ENCODE data around the gene GABBR2.

The GABBR2 gene

DNA sequence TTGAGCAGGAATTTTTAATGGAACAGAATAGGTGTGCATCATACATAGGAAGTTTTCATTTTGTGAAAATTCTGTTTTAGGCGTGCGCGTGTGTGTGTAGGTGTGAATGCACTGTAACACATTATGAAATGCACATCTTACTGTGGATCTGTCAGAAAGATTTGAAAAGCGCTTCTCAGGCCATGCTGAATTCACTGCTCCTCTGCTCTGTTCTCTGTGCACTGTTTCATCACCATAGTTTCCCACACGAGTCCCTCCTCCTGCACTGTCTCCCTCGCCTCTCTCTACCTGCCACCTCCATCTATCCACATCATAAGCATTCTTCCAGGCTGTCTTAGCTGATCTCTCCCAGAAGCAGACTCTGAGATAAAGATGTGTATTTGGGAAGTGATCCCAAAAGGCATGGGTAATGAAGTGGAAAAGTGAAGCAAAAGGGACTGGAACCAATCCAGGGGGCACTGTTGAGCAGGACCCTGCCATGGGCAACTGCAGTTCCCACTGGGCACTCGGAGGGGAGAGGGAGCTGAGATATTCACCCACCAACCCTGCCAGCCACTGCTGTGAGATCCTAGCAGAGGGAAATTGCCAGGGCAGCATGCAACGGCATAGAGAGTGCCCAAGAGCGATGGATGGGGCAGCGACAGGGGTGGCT lies 65.9 kb downstream of the GABBR2 start:
- no peak for DNase-seq (ENCODE audit: insufficient read length)
- TF ChIP-seq TAF1 (IDR thresholded peaks at IDR 0.05; ENCODE audit: borderline replicate concordance, low read depth, low read length) = no peak
- no peak for TF ChIP-seq POLR2AphosphoS5 (IDR thresholded peaks at IDR 0.05; ENCODE audit: low read depth, low read length)
- no peak for TF ChIP-seq POLR2A (IDR thresholded peaks at IDR 0.05; ENCODE audit: low read depth, low read length)
- FAIRE-seq = no peak

DNA sequence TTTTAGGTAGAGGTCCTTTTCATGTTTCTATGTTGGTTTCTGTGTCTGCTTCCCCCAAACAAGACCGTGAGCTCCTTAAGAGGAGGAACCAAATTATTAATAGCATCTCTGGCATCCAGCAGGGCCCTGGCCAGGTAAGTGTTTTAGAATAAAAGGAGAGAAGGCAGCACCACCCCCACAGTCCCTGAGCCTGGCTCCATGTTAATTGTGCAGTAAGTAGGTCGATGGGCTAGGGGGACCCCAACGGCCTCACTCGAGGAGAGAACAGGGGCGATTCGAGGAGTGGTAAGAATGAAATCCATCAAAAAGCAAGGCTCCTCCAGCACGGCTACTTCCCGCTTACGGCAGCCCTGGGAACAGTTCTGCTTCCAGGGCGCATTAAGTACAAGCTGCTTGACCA lies 67.0 kb downstream of the GABBR2 start:
- TF ChIP-seq TAF1 (IDR thresholded peaks at IDR 0.05; ENCODE audit: borderline replicate concordance, low read depth, low read length) (no peak), POLR2AphosphoS5 (IDR thresholded peaks at IDR 0.05; ENCODE audit: low read depth, low read length) (no peak), POLR2A (IDR thresholded peaks at IDR 0.05; ENCODE audit: low read depth, low read length) (no peak)
- DNase-seq (ENCODE audit: insufficient read length) (no peak), FAIRE-seq (no peak)

DNA sequence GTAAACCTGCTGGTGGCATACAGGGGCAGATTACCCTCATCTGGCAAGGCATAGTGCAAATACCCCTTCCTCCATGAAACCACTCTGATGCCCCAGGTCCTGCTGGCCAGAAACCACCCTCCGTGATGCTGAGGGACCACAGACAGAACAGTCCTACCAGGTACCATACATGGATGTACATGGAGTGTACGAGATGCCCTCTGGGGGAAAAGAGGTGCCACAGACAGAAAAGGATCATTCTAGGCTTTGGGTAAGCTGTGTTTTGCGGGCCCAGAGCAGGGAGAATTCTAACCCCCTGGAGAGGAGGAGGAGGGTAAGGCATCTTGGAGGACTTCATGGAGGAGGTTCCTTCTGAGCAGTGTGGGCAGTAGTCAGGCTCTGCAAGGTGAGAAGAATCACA lies 68.3 kb downstream of the GABBR2 start:
- no peak for DNase-seq (ENCODE audit: insufficient read length)
- TF ChIP-seq POLR2AphosphoS5 (IDR thresholded peaks at IDR 0.05; ENCODE audit: low read depth, low read length) = no peak
- no peak for FAIRE-seq

DNA sequence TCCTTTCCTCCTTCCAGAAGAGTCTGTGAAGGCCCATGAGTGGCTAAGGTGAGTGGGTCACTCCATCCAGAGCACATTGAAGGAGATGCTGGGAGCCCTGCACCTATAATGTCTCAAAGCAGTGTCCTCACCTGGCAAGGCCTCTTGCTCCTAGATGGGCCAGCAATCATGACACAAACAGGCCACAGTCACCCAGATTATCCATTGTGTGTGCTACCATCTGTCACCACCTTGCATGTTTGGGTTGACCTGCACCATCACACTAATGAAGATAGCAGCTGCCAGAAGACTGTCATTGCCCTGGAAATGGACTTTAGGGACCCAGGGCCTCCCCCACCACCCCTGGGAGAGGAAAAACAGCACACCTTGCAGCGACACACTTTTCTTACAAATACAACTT lies 69.6 kb downstream of the GABBR2 start:
- DNase-seq (ENCODE audit: insufficient read length) = no peak
- no peak for FAIRE-seq
- TF ChIP-seq TAF1 (IDR thresholded peaks at IDR 0.05; ENCODE audit: borderline replicate concordance, low read depth, low read length) (no peak), POLR2A (IDR thresholded peaks at IDR 0.05; ENCODE audit: low read depth, low read length) (no peak), POLR2AphosphoS5 (IDR thresholded peaks at IDR 0.05; ENCODE audit: low read depth, low read length) (no peak)

DNA sequence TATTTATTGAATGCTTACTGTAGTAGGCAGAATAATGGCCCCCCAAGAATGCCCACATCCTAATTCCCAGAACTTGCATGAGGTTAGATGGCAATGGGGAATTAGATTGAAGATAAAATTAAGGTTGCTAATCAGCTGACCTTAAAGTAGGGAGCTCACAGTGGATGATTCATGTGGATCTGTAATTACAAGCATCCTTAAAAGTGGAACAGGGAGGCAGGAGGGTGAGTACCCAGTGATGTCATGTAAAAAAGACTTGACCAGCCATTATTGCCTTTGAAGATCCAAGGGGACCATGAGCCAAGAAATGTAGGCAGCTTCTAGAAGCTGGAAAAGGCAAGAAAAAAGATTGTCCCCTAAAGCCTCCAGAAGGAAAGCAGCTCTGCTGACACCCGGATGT lies 71.4 kb downstream of the GABBR2 start:
- FAIRE-seq = no peak
- TF ChIP-seq POLR2AphosphoS5 (IDR thresholded peaks at IDR 0.05; ENCODE audit: low read depth, low read length) = no peak
- TF ChIP-seq TAF1 (IDR thresholded peaks at IDR 0.05; ENCODE audit: borderline replicate concordance, low read depth, low read length) = no peak
- TF ChIP-seq POLR2A (IDR thresholded peaks at IDR 0.05; ENCODE audit: low read depth, low read length) = no peak
- DNase-seq (ENCODE audit: insufficient read length) = no peak

DNA sequence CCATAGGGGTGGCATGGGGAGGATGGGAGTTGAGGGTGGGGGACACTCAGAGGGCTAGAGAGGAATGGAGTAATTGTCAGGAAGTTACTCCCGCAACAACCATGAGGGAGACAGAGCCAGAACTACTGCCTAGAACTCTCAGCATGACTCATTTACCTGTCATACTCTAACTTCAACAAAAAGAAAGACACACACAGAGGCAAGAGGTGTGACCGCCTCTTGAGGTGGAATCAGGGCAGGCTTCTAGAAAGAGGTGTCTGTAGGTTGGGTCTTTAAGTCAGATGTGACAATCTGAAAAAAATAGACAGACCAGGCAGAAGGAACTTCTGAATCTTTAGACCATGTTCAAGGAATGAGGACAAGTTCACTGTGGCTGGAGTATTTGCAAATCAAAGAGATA lies 73.4 kb downstream of the GABBR2 start:
- TF ChIP-seq POLR2A (IDR thresholded peaks at IDR 0.05; ENCODE audit: low read depth, low read length) (no peak), POLR2AphosphoS5 (IDR thresholded peaks at IDR 0.05; ENCODE audit: low read depth, low read length) (no peak), TAF1 (IDR thresholded peaks at IDR 0.05; ENCODE audit: borderline replicate concordance, low read depth, low read length) (no peak)
- FAIRE-seq = no peak
- DNase-seq (ENCODE audit: insufficient read length) = no peak

DNA sequence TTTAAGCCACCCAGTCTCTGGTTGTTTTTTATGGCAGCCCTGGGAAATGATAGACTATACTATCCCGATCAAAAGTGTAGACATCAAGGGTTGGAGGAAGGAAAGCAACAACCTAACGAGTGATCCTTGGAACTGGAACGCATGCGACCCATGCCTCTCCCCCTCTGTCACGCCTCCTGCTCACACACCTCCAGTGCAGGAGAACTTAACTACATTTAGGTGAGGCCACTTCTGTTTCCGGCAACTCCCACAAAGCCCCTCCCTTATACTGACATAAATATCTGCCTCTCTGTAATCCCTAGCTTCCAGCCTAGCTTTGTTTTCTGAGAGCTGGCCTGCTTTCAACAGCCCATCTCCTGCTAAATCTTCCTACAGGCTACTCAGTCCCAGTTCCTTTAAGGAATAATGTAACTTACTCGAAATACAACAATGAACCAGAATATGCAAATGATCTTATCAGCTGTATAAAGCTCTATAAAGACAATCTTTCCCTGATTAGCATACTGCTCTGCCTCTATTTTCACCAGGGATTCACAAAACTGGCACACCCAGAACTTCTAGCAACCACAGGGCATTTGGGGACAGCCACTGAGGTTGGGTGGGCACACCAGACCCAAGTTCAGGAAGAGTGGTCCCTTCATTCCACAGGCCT lies 73.9 kb downstream of the GABBR2 start:
- FAIRE-seq (no peak), DNase-seq (ENCODE audit: insufficient read length) (no peak)
- no peak for TF ChIP-seq POLR2A (IDR thresholded peaks at IDR 0.05; ENCODE audit: low read depth, low read length)
- no peak for TF ChIP-seq POLR2AphosphoS5 (IDR thresholded peaks at IDR 0.05; ENCODE audit: low read depth, low read length)
- TF ChIP-seq TAF1 (IDR thresholded peaks at IDR 0.05; ENCODE audit: borderline replicate concordance, low read depth, low read length) = no peak

DNA sequence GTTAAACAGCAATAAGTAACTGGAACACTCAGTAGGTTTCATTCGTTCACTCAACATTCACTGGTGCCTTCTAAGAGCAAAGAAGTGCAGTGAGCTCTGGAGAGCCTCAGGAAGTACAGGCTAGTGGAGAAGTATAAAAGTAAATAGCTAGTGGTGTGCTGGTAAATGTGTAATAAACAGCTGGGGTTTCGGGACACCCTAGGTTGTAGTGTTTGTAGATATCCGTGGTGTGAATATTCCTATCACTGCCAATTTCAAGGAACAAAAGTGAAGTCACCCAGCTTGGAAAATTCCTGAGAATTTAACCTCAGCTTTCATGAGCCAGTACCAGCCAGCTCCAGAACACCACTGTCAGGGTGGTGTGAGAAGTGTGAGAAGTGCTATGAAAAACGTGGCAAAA lies 75.9 kb downstream of the GABBR2 start:
- DNase-seq (ENCODE audit: insufficient read length) (no peak), FAIRE-seq (no peak)
- no peak for TF ChIP-seq POLR2AphosphoS5 (IDR thresholded peaks at IDR 0.05; ENCODE audit: low read depth, low read length)
- TF ChIP-seq POLR2A (IDR thresholded peaks at IDR 0.05; ENCODE audit: low read depth, low read length) = no peak
- TF ChIP-seq TAF1 (IDR thresholded peaks at IDR 0.05; ENCODE audit: borderline replicate concordance, low read depth, low read length) = no peak

DNA sequence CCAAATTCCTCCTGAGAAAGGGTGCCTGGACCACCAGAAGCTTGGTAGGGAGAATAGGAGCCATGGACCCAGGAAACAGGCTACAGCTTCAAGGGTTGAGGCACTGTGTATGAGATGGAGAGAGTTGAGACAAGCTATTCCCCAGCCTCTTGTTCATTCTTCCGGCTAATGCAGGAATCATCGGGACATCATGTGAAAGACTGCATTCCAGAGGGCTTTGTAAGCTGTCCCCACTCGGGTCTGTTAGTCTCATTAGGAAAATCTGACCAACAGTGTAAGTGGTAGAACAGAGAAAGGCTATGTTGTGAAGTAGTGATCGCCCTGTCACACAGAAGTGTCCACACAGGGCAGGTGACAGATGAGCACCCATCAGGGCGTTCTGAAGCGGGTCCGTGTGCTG lies 81.4 kb downstream of the GABBR2 start:
- FAIRE-seq (no peak), DNase-seq (ENCODE audit: insufficient read length) (no peak)
- TF ChIP-seq TAF1 (IDR thresholded peaks at IDR 0.05; ENCODE audit: borderline replicate concordance, low read depth, low read length) = no peak

DNA sequence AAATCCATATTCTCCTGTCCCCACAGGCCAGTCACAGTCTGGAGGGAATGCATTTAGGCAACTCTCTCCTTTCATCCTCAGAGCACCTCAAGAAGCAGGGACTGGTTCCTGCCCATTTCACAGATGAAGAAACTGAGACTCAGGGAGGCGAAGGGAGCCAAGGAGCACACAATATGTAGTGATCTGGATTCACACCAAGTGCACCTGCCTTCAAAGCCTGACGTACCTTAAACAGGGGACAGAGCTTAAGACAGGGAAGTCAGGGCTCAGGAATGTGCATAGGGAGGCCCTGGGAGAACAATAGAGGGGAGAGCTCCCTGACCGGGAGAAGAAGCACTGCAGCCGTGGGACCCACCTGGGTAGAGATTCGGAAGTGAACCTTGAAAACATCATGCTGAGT lies 83.0 kb downstream of the GABBR2 start:
- TF ChIP-seq POLR2AphosphoS5 (IDR thresholded peaks at IDR 0.05; ENCODE audit: low read depth, low read length) (no peak), TAF1 (IDR thresholded peaks at IDR 0.05; ENCODE audit: borderline replicate concordance, low read depth, low read length) (no peak), POLR2A (IDR thresholded peaks at IDR 0.05; ENCODE audit: low read depth, low read length) (no peak)
- FAIRE-seq (no peak), DNase-seq (ENCODE audit: insufficient read length) (no peak)

DNA sequence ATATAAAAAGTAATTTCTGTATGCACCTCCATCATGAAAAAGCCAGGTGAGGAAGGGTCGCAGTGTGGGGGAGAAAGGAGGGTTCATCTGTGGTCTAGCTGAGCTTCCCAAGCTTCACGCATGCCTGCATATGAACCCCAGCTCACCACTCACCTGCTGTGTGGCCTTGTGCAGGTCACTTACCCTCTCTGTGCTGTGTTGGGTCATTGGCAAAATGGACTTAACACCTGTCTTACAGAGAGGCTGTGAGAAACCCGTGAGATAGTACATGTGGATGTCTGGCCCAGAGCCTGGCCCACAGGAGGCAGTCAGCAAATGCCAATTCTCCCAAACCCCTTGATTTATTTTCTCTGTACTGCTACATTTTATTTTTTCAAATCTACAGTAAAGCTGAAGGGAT lies 88.9 kb downstream of the GABBR2 start:
- no peak for TF ChIP-seq POLR2AphosphoS5 (IDR thresholded peaks at IDR 0.05; ENCODE audit: low read depth, low read length)
- no peak for TF ChIP-seq TAF1 (IDR thresholded peaks at IDR 0.05; ENCODE audit: borderline replicate concordance, low read depth, low read length)
- no peak for DNase-seq (ENCODE audit: insufficient read length)
- no peak for FAIRE-seq

DNA sequence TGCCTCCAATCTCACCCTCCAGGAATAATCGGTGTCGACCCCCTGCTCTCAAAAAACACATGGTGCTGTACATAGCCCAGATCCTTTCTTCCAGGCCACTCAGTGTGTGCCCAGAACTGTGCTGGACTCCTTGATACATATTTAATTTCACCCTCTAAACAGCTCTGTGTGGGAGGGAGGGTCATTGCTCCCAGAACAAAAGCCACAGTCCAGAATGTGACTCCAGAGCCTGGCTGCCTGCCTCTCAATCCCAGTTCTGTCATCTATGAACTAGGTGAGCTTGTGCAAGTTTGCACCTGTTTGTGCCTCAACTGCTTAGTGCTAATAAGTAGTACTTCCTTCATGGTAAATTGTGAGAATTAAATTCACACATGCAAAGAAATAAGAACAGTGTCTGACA lies 93.1 kb downstream of the GABBR2 start:
- TF ChIP-seq TAF1 (IDR thresholded peaks at IDR 0.05; ENCODE audit: borderline replicate concordance, low read depth, low read length) (no peak), POLR2AphosphoS5 (IDR thresholded peaks at IDR 0.05; ENCODE audit: low read depth, low read length) (no peak)
- DNase-seq (ENCODE audit: insufficient read length) (no peak), FAIRE-seq (no peak)

DNA sequence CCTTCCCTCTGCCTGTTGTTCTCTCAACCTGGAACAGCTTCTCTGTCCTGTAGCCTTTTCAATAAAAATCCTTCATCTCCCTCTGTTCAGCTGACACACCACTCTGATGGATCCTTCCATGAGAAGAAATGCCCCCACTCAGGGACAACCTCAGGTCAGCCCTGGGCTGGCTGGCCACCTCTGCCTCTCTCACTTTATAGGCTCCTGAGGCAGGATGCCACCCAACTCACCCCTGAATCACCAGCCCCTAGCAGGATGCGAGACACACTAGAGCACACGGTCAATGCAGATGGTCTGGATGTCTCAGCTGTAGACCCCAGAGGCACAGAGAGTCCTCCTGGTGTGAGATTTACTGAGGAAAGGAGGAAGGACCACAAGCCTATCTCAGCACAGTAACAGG lies 93.8 kb downstream of the GABBR2 start:
- FAIRE-seq (no peak), DNase-seq (ENCODE audit: insufficient read length) (no peak)
- TF ChIP-seq POLR2AphosphoS5 (IDR thresholded peaks at IDR 0.05; ENCODE audit: low read depth, low read length) (no peak), TAF1 (IDR thresholded peaks at IDR 0.05; ENCODE audit: borderline replicate concordance, low read depth, low read length) (no peak), POLR2A (IDR thresholded peaks at IDR 0.05; ENCODE audit: low read depth, low read length) (no peak)

Data from GM12892 (cell line).